ENCODE data around the gene AGPAT3. TPM values are rescaled to one million over a fixed set of nuclear protein-coding genes. Genes with fewer than 3 reads are reported as not detected.

AGPAT3 gene
- polyA plus RNA-seq, 4 donors, result 52.1 to 73.5 (median 61.4) TPM

DNA sequence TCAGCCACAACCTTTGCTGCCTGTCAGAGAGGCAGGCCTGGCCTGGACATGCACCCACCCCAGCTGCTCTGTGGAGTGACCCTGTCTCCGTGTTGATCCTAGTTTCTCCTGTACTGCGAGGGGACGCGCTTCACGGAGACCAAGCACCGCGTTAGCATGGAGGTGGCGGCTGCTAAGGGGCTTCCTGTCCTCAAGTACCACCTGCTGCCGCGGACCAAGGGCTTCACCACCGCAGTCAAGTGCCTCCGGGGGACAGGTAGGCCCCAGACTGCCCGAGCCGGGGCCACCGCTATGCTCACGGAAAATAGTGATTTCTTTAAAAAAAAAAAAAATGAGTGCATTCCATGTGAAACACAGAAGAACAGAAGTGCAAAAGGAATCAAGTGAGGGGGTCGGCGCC lies 105.5 kb downstream of the AGPAT3 start:
- no peak for DNase-seq (ENCODE audit: low read depth in 4 of 4, low spot score in 2 of 4)

DNA sequence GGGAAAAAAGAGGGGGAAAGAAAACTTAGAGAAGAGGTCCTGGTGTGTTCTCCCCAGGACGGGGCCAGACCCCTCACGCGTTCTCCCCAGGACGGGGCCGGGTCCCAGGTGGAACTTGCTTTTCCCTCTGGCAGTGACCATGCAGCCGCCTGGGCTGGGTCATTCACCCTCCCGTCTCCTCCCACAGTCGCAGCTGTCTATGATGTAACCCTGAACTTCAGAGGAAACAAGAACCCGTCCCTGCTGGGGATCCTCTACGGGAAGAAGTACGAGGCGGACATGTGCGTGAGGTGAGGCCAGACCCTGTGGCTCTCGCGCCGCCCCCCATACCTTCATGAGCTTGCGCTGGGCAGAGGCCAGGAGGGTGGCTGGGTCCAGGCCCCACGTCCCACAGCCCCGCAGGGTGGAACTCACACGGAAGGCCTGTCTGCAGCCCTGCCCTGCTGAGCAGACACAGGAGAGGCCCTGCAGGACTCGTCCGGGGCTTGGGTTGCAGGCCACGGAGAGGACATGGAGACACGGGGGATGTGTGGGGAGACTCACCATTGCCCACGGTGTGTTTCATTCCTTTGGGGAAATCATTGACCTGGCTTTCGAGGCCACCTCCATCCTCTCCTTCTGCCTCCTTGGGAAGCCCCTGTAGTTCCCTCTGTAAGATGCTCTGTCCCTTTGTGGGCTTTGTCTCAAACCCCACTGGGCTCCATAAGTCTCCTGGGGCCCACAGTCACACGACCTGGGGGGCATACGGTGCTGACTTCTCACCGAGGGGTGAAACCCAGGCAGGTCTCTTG lies 106.4 kb downstream of the AGPAT3 start:
- DNase-seq (ENCODE audit: low read depth in 4 of 4, low spot score in 2 of 4), result no peak

DNA sequence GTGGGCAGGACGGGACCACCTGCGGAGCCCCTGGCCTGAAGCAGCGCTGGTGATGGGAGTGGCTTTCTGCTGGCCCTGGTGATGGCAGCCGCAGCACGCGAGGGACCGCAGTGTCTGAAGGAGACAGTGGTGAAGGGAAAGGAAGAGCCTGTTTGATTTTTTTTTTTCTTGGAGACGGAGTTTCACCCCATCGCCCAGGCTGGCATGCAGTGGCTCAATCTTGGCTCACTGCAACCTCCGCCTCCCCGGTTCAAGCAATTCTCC lies 106.9 kb downstream of the AGPAT3 start:
- DNase-seq (ENCODE audit: low read depth in 4 of 4, low spot score in 2 of 4), result no peak

DNA sequence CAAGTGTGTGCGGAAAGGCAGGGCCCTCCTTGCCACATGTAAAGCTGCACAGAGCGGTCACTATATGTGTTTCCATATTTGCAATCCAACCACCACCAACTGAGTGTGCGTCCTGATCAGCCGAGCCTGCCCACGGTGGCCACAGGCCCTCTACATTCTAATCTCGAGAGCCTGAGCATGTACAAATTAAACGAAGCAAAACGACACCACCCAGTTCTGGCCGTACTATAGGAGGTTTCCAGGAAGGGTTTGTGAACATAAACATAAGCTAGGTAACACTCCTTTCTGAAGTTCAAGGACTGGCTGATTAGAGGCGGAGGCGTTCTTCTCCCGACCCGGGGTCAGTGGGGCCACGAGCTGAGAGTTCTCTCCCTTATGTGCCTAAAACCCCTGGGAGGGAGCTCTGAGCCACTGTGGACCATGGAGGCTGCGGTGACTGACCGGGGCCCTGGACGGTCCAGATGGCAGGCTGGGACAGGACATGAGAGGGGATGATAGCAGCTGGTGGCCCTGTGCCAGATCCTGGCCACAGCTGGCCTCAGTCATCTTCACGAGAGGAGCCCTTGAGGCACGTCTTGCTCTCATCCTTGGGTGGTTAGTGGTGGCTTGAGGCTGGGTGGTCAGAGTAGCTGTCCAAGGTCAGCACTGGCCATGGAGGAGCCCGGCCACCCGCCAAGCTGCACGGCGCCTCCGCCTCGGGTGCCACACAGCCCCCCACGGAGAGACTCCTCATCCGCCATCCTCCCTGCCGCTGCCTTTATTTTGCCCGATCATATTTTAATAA lies 108.0 kb downstream of the AGPAT3 start:
- DNase-seq (ENCODE audit: low read depth in 4 of 4, low spot score in 2 of 4), result no peak

DNA sequence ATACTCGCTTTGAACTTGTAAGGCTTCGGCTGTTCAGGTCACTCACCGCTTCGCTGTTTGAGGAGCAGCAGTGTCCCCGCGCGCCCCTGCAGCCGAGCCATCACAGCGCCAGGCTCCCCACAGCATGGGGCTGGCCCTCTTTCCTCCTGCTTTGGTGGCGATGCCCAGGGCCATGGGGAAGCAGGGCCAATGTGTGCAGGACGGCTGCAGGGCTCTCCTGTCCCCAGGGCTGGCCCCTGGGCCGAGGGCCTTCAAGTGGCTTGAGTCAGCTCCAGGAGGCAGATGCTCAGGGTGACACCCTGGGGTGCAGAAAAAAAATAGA lies 108.6 kb downstream of the AGPAT3 start:
- no peak for DNase-seq (ENCODE audit: low read depth in 4 of 4, low spot score in 2 of 4)

DNA sequence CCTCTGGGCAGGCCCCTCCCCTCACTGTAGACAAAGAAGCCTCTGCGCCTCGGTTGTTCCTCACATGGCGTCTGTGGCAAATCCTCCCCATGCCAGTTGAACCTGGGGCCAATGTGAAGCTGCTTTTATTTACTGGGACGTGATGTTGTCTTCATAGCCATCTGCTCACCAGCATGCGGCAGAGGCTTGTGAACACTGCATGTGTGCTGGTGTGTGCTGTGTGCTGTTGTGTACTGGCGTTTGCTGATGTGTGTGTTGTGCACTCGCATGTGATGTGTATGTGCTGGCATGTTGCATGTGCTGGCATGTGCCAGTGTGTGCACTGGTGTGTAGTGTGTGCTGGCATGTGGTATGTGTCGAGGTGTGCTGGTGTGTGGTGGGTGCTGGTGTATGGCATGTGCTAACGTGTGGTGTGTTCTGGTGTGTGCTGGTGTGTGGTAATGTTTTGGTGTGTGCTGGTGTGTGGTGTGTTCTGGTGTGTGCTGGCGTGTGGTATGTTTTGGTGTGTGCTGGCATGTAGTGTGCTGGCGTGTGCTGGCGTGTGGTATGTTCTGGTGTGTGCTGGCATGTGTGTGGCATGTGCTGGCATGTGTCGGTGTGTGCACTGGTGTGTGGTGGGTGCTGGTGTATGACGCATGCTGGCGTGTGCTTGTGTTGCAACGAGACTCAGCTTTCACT lies 109.9 kb downstream of the AGPAT3 start:
- DNase-seq (ENCODE audit: low read depth in 4 of 4, low spot score in 2 of 4), result no peak

DNA sequence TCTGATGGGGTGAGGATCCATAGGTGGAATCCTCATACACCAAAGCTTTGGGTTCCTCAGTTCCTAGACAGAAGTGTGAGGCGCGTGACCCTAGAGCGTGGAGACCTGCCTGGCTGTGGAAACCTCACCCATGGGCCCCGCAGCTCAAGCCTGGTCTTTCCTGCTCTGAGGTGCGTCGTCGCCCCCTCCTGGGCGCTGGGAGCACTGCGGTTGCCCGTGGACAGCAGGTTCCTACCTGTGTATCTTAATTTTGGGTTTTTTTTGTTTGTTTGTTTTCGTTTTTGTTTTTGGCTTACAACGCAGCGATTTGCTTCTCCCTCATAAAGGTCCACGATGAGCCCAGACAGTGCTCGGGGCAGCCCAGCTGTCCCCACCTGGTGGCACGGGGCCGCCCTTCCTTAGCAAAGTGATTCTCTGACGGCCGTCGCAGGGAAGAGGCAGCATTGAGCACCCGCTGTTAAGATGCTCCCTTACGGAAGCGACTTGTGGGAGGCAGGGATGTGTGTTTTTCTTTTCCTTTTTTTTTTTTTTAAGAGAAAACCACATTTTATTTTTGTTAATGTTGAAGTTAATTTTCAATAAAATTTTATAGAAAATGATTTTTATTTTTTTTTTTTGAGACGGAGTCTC lies 110.6 kb downstream of the AGPAT3 start:
- peak in 1 of 4 donors; percentile 45 for DNase-seq (ENCODE audit: low read depth in 4 of 4, low spot score in 2 of 4)

DNA sequence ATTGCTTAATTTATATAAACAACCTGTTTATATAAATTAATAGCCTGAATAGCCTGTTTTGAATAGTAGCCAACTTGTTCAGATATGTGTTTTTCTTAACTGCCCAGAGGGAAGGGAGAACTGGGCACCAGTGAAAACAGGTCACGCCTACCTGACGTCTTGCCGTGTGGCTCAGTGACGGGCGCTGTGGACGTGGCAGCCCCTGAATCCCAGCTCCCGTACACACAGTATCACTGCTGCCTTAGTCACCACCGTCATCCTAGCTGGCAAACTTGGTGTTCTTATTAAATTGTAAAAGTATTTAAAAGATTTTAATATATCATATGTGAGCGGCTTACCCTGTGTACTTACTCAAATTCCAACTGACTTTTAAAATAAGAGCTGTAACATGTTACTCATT lies 111.6 kb downstream of the AGPAT3 start:
- DNase-seq (ENCODE audit: low read depth in 4 of 4, low spot score in 2 of 4), result no peak

DNA sequence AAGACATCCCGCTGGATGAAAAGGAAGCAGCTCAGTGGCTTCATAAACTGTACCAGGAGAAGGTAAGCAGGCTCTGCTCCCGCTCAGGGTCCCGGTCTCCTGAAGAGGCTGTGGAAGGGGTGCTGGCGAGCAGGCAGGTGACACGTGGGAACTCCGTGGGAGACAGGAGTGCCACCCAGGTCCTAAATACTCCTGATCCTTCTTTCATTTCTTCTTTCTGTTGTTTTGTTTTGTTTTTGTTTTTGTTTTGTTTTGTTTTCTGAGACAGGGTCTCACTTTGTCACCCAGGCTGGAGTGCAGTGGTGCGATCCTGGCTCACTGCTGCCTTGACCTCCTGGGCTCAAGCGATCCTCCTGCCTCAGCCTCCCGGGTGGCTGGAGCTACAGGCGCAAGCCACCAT lies 113.0 kb downstream of the AGPAT3 start:
- DNase-seq (ENCODE audit: low read depth in 4 of 4, low spot score in 2 of 4), result no peak

DNA sequence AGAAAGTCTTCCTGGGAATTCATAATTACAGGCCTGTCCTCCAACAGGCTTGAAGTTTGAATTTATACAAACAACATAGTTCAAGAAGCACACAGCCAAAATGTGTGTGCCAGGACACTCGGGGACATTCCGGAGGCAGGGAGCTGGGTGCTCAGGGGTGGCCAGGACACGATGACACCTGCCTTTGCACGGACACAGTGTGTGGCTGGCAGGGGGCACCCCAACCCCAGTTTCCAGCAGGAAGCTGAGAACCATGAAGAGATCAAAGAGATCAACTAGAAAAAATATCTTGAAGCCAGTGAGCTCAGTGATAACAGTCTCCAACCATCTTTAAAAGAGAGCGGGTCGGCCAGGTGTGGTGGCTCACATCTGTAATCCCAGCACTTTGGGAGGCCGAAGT lies 114.6 kb downstream of the AGPAT3 start:
- no peak for DNase-seq (ENCODE audit: low read depth in 4 of 4, low spot score in 2 of 4)

DNA sequence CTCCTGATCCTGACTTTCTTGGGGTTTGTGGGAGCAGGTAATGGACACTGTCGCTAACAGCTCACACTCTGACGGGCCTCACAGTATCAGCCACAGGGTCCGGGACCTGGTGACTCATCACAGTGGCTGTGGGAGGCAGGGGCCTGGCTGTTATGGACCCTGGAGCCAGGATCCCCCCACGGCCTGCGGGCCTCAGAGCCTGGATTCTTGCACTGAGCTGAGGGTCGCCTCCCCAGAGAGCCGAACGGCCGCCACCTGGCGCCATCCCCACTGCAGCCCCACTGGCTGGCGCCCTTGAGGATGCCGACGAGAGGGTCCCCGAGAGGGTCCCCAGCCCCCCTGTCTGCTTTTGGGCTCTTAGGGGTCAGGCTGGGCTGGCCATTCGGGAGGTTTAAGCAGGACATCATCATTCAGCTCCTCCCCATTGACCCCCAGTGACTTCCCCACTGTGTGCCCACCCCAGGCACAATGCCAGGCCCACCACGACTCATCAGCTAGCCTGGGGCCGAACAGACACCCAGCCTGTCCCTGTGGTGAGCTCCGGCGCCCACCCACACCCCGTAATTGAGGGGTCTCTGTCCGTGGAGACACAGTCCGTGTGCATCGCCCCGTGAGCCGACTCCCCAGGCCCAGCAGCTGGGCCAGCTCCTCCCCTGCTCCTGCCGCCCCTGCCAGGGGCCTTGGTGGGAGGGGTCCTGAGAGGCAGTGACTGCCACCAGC lies 116.3 kb downstream of the AGPAT3 start:
- DNase-seq (ENCODE audit: low read depth in 4 of 4, low spot score in 2 of 4), result no peak

DNA sequence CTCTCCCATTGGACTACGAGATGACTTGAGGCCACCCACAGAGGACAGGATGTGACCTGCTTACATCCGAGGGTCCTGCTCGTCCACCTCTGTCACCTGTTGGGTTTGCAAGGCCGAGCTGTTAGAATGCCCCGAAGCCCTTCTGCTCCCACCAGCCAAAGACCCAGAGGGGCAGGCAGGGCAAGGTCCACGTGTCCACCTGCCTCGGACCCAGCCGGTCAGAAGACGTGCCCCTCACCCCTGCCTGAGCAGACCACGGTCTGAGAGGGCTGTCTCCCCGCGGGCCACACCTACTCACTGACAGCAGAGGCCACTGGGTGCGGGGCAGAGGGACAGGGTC lies 116.8 kb downstream of the AGPAT3 start:
- no peak for DNase-seq (ENCODE audit: low read depth in 4 of 4, low spot score in 2 of 4)

DNA sequence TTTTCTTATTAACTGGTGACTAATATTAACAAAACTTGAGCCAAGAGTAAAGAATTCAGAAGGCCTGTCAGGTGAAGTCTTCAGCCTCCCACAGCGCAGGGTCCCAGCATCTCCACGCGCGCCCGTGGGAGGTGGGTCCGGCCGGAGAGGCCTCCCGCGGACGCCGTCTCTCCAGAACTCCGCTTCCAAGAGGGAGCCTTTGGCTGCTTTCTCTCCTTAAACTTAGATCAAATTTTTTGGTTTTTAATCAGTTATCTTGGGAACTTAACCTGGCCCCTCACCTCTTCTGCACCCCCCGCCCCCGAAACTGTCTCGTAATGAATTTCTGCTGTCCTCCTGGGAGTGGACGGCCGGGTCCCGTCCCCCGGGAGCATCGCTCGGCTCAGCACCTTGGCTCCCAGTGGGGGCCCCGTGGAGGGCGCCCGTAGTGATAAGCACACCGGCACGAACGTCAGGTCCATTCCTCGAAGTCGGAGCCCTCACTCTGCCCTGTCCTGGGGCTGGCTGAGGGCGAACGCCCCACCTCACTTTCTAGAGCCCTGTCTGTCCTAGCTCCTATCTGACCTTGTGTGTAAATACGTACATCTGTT lies 117.6 kb downstream of the AGPAT3 start:
- no peak for DNase-seq (ENCODE audit: low read depth in 4 of 4, low spot score in 2 of 4)

DNA sequence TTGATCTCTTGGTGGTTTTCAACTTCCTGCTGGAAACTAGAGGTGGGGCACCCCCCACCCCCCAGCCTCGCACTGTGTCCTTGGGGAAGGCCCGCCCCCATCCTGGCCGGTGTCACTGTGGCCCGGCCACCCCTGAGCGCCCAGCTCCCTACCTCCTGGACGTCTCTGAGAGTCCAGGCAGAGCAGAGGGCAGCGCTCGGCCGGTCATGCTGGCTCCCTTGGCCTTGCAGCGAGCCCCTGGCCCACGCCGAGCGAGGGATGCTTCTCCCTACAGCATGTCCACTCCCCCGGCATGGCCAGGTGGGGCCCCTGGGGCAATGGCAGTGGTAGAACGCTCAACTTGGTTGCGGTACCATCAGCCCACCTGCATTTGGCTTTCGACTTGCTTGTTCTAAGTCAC lies 118.4 kb downstream of the AGPAT3 start:
- DNase-seq (ENCODE audit: low read depth in 4 of 4, low spot score in 2 of 4), result no peak

DNA sequence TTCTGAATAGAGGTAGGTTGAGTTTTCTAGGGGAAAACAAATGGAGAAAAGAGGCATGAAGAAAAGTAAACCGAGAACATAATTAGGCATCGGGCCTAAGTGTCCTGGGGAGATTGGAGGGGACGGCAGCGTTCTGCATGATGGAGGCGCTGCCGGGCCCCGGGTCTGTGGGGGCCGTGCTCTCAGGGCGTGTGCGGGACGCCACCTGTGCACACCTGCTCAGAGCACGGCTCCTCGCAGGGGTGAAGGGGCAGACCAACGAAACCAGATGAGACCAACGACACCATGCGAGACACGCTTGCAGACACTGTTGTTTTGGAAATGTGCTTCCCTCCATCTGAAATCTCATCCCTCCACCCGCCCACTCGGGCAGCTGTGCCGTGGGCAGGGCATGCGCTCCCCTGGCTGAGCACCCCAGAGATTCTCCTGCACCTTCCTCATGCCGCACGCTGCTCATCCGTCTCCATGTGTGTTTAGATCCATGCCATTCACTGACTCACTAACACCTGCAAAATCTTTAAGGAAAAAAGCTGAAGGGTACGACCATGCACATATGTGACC lies 118.9 kb downstream of the AGPAT3 start:
- no peak for DNase-seq (ENCODE audit: low read depth in 4 of 4, low spot score in 2 of 4)

DNA sequence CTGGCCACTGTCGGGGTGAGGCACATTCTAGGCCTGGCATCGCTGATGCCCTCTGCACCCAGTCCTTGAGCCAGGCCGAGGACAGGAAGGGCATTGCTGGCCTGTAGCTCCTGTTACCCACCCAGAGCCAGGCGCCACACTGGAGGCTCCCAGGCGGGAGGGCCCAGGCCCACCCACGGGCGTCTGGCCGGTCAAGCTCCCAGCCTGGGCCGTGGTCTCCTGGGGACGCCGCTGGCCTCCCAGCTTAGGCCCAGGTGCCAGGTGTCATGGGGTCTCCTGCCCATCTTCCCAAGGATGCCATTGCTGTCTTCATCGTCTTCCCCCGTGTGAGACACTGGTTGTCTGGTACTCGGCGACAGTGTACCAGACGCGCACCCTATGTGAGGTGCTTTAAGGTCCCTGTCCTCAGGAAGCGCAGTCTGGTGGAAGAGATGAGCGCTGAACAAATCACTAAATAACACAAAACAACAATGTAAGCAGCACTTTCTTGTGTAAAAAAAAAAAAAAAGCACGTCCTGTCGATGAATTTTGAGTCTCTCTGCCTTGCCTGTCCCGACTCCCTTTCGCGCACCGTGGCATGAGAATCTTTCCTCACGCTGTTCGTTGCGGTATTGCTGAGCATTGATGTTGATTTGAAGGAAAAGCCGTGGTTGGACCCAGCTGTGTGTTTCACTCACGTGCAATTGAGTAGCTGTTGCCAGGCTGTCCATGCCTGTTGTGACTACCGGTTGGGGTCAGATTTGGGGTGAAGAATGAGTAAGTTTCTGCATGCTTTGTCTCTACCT lies 120.1 kb downstream of the AGPAT3 start:
- DNase-seq (ENCODE audit: low read depth in 4 of 4, low spot score in 2 of 4), result no peak

DNA sequence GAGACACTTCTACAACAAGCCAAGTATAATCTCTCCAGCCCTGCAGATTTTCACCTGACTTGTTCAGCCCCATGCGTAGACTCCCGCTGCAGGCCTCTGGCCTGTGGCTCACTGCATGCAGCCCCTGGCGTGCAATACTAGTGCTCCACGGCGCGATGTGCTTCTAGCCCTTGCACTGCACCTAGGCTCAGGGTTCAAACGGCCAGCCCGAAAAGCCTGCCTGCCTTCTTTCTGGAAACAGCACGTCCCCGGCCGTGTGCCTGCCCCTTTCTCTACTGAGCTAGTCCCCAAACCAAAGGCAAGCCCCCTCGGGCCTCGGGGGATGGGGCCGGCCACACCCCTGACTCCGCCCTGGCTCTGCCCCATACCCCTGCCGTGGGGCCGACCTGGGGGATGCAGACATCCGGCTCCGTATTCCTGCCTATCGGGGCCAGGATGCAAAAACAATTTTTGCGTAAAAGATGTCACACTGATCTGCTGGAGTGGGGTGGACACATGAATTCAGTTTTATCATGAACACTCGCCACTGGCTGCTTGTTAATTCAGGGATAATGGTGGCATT lies 120.7 kb downstream of the AGPAT3 start:
- no peak for DNase-seq (ENCODE audit: low read depth in 4 of 4, low spot score in 2 of 4)

DNA sequence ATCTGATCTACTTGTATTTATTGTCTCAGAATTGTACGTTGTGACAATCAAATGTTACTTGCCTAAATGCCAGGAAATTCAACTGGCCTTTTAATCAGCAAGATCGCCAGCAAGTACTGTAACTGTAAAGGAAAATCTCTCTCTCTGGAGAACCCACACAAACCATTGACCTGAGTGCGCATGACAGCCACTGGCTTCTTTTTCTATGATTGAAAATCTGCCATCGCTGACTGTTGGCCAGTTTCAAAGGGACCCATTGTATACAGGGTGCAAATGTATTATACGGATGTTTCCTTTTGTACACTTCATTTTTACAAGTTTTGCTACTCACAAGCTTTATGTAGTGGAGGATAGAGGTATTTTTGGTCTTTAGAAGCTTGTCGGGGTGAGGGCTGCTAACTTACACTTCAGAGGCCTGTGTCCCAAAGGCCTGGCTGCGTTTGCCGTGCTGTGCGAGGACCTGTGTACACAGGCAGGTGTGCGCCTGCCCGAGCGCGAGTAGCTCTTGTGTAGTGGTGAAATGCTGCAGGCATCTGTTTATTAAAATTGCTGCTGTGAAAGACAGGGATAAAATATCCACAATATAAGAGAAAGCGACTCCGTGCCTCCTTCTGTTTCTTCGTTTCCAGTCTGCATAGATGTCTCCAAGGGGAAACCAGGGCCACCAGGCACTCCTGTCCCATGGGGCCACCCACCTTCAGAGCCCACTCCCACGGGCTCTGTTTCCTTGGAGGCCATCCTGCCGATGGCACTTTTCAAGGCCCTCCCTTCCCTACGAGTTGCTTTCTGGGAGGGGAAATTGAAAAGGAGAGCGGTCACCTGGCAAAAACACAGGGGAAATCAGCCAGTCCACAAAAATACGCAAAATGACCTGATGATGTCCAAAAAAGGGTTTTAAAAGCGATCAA lies 121.8 kb downstream of the AGPAT3 start:
- DNase-seq (ENCODE audit: low read depth in 4 of 4, low spot score in 2 of 4), result no peak

Measured in left renal cortex interstitium (tissue), 4 donors.